Mesenchymal stem cell (in vitro differentiated cells and primary cell): ENCODE results near the gene DOCK10.

ENCODE experiments used
- DNase-seq: peaks from one replicate; pipeline ENCODE4 v3.0.0-alpha.2; 2013
- H2AFZ ChIP-seq: one replicate; pipeline ENCODE4 v1.6.1; 2013; ENCODE audit warnings: low read depth, mild to moderate bottlenecking, control low read depth, inconsistent platforms, low read length, moderate library complexity
- H2AK5ac ChIP-seq: 2 replicates; pipeline ENCODE4 v1.6.1; 2013; ENCODE audit warnings: low read length, moderate library complexity, mild to moderate bottlenecking, inconsistent platforms; ENCODE audit not compliant: severe bottlenecking
- H2BK120ac ChIP-seq: one replicate; pipeline ENCODE4 v1.6.1; 2013; ENCODE audit warnings: low read depth, mild to moderate bottlenecking, inconsistent platforms, low read length, moderate library complexity
- H2BK12ac ChIP-seq, 2 experiments: one replicate each; pipeline ENCODE4 v1.6.1; 2013; ENCODE audit warnings: inconsistent platforms in 2 of 2, low read length in 2 of 2, mild to moderate bottlenecking in 2 of 2, moderate library complexity in 2 of 2, control low read depth in 1 of 2
- H2BK15ac ChIP-seq: one replicate; pipeline ENCODE4 v1.6.1; 2013; ENCODE audit warnings: mild to moderate bottlenecking, low read depth, inconsistent platforms; ENCODE audit not compliant: poor library complexity, severe bottlenecking
- H2BK5ac ChIP-seq: 2 replicates; pipeline ENCODE4 v1.6.1; 2013; ENCODE audit warnings: low read depth, mild to moderate bottlenecking, low read length, control low read depth, inconsistent platforms; ENCODE audit not compliant: poor library complexity, severe bottlenecking
- H3K14ac ChIP-seq, 2 experiments: one replicate each; pipeline ENCODE4 v1.6.1; 2013; ENCODE audit warnings: inconsistent platforms in 2 of 2, low read length in 2 of 2, control low read depth in 1 of 2, mild to moderate bottlenecking in 1 of 2, moderate library complexity in 1 of 2
- H3K18ac ChIP-seq, 2 experiments: one replicate each; pipeline ENCODE4 v1.6.1; 2013; ENCODE audit warnings: inconsistent platforms in 2 of 2, low read length in 2 of 2, control low read depth in 1 of 2, low read depth in 1 of 2, mild to moderate bottlenecking in 1 of 2
- H3K23ac ChIP-seq, 2 experiments: one replicate each; pipeline ENCODE4 v1.6.1; 2013; ENCODE audit warnings: inconsistent platforms in 2 of 2, low read length in 2 of 2, mild to moderate bottlenecking in 2 of 2, moderate library complexity in 2 of 2, control low read depth in 1 of 2
- H3K27ac ChIP-seq: 2 replicates; pipeline ENCODE4 v1.5.1; 2013; ENCODE audit warnings: mild to moderate bottlenecking, moderate library complexity, low read length, control low read depth, inconsistent platforms; ENCODE audit not compliant: poor library complexity, severe bottlenecking
- H3K27me3 ChIP-seq, 2 experiments: 2 replicates each; pipeline versions ENCODE4 v1.6.1 to v1.7.0; 2013; ENCODE audit warnings: low read length in 2 of 2, mild to moderate bottlenecking in 2 of 2, moderate library complexity in 2 of 2, control low read depth in 1 of 2, inconsistent platforms in 1 of 2; ENCODE audit not compliant: control insufficient read depth in 1 of 2, insufficient read depth in 1 of 2
- H3K36me3 ChIP-seq, 2 experiments: 2 replicates each; pipeline versions ENCODE4 v1.6.1 to v1.7.0; 2013; ENCODE audit warnings: low read length in 2 of 2, control low read depth in 1 of 2, inconsistent platforms in 1 of 2, low read depth in 1 of 2, mild to moderate bottlenecking in 1 of 2; ENCODE audit not compliant: insufficient read depth in 2 of 2, control insufficient read depth in 1 of 2
- H3K4ac ChIP-seq, 2 experiments: one replicate each; pipeline ENCODE4 v1.6.1; 2013; ENCODE audit warnings: inconsistent platforms in 2 of 2, low read length in 2 of 2, mild to moderate bottlenecking in 2 of 2, moderate library complexity in 2 of 2, control low read depth in 1 of 2, low read depth in 1 of 2
- H3K4me1 ChIP-seq: 2 replicates; pipeline ENCODE4 v1.6.1; 2013; ENCODE audit warnings: low read depth, low read length, control low read depth; ENCODE audit not compliant: control insufficient read depth, insufficient read depth
- H3K4me2 ChIP-seq: 2 replicates; pipeline ENCODE4 v1.6.1; 2013; ENCODE audit warnings: low read length, mild to moderate bottlenecking, inconsistent platforms; ENCODE audit not compliant: poor library complexity, severe bottlenecking
- H3K4me3 ChIP-seq, 2 experiments: 2 replicates each; pipeline versions ENCODE4 v1.5.1 to v1.7.0; 2013; ENCODE audit warnings: low read length in 2 of 2, mild to moderate bottlenecking in 2 of 2, control low read depth in 1 of 2, low read depth in 1 of 2; ENCODE audit not compliant: insufficient read depth in 1 of 2
- H3K79me1 ChIP-seq: replicated peaks from 2 replicates; pipeline ENCODE4 v1.6.1; 2013; ENCODE audit warnings: mild to moderate bottlenecking, control low read depth, low read length, inconsistent platforms; ENCODE audit not compliant: poor library complexity, severe bottlenecking
- H3K9ac ChIP-seq: 2 replicates; pipeline ENCODE4 v1.7.0; 2013; ENCODE audit warnings: mild to moderate bottlenecking, low read length, moderate library complexity
- H3K9me3 ChIP-seq: 2 replicates; pipeline ENCODE4 v1.7.0; 2013; ENCODE audit warnings: mild to moderate bottlenecking, low read length; ENCODE audit not compliant: control insufficient read depth
- H4K8ac ChIP-seq: one replicate; pipeline ENCODE4 v1.6.1; 2013; ENCODE audit warnings: inconsistent platforms, mild to moderate bottlenecking, low read length, moderate library complexity
- H4K91ac ChIP-seq: one replicate; pipeline ENCODE4 v1.6.1; 2013; ENCODE audit warnings: mild to moderate bottlenecking, low read length, inconsistent platforms
- WGBS: methylation state at CpG from one replicate; pipeline ENCODE4 v1.1.7; 2013; ENCODE audit warnings: mixed read lengths; 5-methylcytosine and 5-hydroxymethylcytosine counted together

The DOCK10 gene

DNA sequence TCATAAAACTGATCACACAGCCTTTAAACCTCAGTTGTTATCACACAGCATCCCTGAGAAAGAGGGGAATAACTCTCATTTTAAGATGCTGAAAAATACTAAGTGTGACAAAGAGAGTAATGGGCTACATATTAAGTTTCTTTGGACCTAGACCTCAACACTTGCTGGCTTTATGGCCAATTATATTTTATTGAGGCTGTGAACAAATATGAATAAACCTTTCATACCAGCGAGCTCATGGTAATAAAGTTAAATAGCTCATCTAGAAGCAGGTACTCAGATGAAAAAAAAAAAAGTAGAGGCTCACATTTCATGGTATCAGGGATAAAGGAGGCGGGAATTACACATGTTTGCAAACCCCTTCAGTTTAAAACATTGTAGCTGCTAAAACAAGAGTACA lies 75.7 kb downstream of the DOCK10 start:
- H3K14ac ChIP-seq: no peak overlapping the region
- H3K4me3 ChIP-seq: no peak overlapping the region
- no peak overlapping the region for H4K8ac ChIP-seq
- no peak overlapping the region for H3K4ac ChIP-seq
- H2BK15ac ChIP-seq: no peak overlapping the region
- 87% methylated on average over 2 of the region's 2 CpGs for WGBS
- no peak for DNase-seq
- H3K79me1 ChIP-seq: peaks cover 8% of the 10 kb centered on the region
- no peak overlapping the region for H2BK120ac ChIP-seq
- no peak overlapping the region for H2BK5ac ChIP-seq
- H3K27me3 ChIP-seq: no peaks in the 10 kb centered on the region
- H3K4me2 ChIP-seq: no peak overlapping the region
- no peak overlapping the region for H3K23ac ChIP-seq
- no peak overlapping the region for H2AK5ac ChIP-seq
- H2AFZ ChIP-seq: no peak overlapping the region
- no peaks in the 10 kb centered on the region for H3K9me3 ChIP-seq
- H3K9ac ChIP-seq: no peak overlapping the region
- H2BK12ac ChIP-seq: no peak overlapping the region
- H3K4me1 ChIP-seq: peaks cover 7% of the 10 kb centered on the region
- H3K36me3 ChIP-seq: peaks cover 0 to 12% of the 10 kb centered on the region in 2 experiments
- H3K18ac ChIP-seq: no peak overlapping the region
- H3K27ac ChIP-seq: no peak overlapping the region
- no peak overlapping the region for H4K91ac ChIP-seq

DNA sequence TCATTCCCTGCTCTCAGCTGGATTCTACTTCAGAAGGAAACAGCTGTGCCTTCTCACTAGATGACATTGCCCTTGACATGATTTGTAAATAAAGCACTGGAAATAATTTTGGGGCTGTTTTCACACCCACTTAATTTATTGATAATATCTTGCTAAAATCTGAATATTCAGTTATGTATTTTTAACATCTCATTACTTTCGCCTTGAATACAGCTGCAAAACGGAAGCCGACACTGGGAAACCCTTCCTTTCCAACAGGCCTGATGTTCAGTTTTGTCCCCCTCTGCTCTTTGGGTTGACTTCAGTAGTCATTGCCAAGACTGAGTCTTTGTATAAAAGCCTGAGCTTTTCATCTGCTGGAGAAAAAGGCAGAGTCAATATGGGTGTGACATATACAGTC lies 82.7 kb downstream of the DOCK10 start:
- no peak overlapping the region for H2BK12ac ChIP-seq
- H2BK5ac ChIP-seq: no peak overlapping the region
- H3K4me2 ChIP-seq: no peak overlapping the region
- no peaks in the 10 kb centered on the region for H3K36me3 ChIP-seq
- H2BK120ac ChIP-seq: no peak overlapping the region
- no peaks in the 10 kb centered on the region for H3K27me3 ChIP-seq
- no peak overlapping the region for H2BK15ac ChIP-seq
- H4K91ac ChIP-seq: no peak overlapping the region
- no peak overlapping the region for H3K18ac ChIP-seq
- no peak overlapping the region for H2AK5ac ChIP-seq
- H3K79me1 ChIP-seq: peaks cover 12% of the 10 kb centered on the region
- no peak for DNase-seq
- no peak overlapping the region for H2AFZ ChIP-seq
- H3K14ac ChIP-seq: no peak overlapping the region
- no peak overlapping the region for H3K23ac ChIP-seq
- no peak overlapping the region for H3K27ac ChIP-seq
- no peak overlapping the region for H3K4me3 ChIP-seq
- peak overlapping the region; percentile 41 for H3K9ac ChIP-seq
- H3K9me3 ChIP-seq: no peaks in the 10 kb centered on the region
- WGBS: 97% methylated on average over 3 of the region's 3 CpGs
- no peak overlapping the region for H3K4ac ChIP-seq
- no peak overlapping the region for H4K8ac ChIP-seq
- H3K4me1 ChIP-seq: peaks cover 1% of the 10 kb centered on the region

DNA sequence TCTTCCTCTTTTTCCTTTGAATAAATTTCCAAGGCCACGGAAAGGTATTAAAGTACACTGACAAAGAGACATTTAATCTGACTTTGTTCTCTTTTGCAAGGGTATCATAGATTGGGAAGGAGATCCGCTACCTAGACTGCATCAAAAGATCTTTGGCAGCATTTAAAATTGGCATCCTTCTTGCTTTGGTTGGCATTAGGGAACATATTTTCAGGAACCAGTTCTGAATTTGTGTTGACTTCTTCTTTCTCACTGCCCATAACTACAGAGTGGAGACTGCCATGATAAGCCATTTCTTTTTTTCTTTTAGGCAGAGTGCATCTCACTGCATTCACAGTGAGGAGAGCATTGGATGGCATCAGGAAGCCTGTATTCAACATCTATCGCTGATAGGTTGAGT lies 83.4 kb downstream of the DOCK10 start:
- Histone ChIP-seq H2BK15ac (no peak overlapping the region), H4K91ac (no peak overlapping the region), H2AFZ (no peak overlapping the region), H3K18ac (no peak overlapping the region), H2BK5ac (no peak overlapping the region), H2BK120ac (no peak overlapping the region), H3K4ac (no peak overlapping the region), H2BK12ac (no peak overlapping the region), H3K36me3 (no peaks in the 10 kb centered on the region), H3K23ac (no peak overlapping the region), H3K9me3 (no peaks in the 10 kb centered on the region), H3K4me2 (no peak overlapping the region), H3K27me3 (no peaks in the 10 kb centered on the region), H4K8ac (no peak overlapping the region), H3K14ac (no peak overlapping the region), H3K4me3 (peak overlapping the region in 1 of 2 experiments; percentile 4), H3K27ac (no peak overlapping the region), H2AK5ac (no peak overlapping the region), H3K4me1 (peaks cover 1% of the 10 kb centered on the region), H3K9ac (peak overlapping the region; percentile 41), H3K79me1 (peaks cover 12% of the 10 kb centered on the region)
- DNase-seq: no peak
- 96% methylated on average over 2 of the region's 3 CpGs for WGBS

DNA sequence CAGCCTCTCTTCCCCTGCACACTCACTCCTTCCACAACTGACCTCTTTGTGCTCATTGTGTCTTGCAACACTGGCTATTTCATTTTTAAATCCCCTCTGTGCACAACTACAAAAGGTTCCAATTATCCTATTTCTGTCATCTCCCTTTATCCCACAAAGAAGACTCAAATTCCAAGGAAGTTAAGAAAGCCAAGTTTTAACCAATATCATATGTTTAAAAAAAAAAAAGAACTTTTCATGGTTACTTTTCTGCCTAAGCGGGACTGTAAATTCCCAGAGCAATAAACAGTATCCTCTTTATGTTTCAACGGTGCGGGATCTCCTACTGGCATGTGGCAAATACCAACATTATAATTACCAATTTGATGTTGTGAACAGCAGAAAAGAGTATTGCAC lies 83.8 kb downstream of the DOCK10 start:
- Histone ChIP-seq H3K9ac (peak overlapping the region; percentile 41), H2AK5ac (no peak overlapping the region), H3K23ac (no peak overlapping the region), H3K79me1 (peaks cover 12% of the 10 kb centered on the region), H2BK12ac (no peak overlapping the region), H3K14ac (no peak overlapping the region), H3K4me1 (peaks cover 1% of the 10 kb centered on the region), H3K4ac (no peak overlapping the region), H3K4me3 (peak overlapping the region in 1 of 2 experiments; percentile 59), H3K27ac (no peak overlapping the region), H3K9me3 (no peaks in the 10 kb centered on the region), H2AFZ (no peak overlapping the region), H3K18ac (no peak overlapping the region), H2BK15ac (no peak overlapping the region), H3K27me3 (no peaks in the 10 kb centered on the region), H3K4me2 (no peak overlapping the region), H4K8ac (no peak overlapping the region), H3K36me3 (no peaks in the 10 kb centered on the region), H2BK120ac (no peak overlapping the region), H4K91ac (no peak overlapping the region), H2BK5ac (no peak overlapping the region)
- no peak for DNase-seq
- WGBS: 100% methylated on average over 3 of the region's 3 CpGs
